ENCODE results near the gene IL18BP.

DNA sequence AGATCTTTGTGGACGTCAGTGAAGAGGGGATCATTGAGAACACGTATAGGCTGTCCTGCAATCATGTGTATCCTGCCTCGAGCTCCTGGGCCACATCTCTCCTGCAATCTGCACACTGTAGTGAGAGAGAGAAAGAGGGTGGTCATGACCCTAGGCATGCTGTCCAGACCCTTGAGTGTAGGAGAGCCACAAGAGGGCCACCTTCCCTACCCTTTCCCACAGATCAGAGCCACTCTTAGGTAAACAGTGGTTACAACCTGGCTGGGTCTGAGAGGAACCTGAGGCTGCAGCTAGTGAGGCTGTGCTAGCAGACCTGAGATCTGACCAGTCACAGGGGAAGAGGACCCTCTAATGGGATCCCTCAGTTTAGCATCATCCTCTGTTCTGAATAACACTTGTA, 3.9 kb upstream of the IL18BP start:
- TF ChIP-seq CTCF (IDR thresholded peaks at IDR 0.05) (no peak), POLR2A (IDR thresholded peaks at IDR 0.05) (no peak), EP300 (IDR thresholded peaks at IDR 0.05) (no peak)
